ENCODE results near the gene BPIFB4.

Gene BPIFB4

DNA sequence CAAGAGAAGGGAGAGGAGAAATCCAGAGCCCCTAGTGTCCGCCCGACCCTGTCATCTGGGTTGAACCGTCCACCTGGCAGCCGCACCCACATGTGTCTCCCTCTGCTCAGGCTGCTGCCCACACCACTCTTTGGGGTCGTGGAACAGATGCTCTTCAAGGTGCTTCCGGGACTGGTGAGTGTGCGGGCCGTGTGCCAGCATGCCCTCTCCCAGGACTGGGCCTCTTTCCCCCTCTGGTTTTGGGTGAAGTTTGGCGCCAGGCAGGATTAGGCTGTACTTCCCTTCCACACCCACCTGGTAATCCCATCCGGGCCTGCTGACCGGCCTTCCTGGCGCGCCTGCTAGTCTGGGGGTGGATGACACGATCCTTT lies 17.8 kb upstream of the BPIFB4 start:
- DNase-seq (ENCODE audit: low read depth in 3 of 3, low spot score in 1 of 3) = no peak

DNA sequence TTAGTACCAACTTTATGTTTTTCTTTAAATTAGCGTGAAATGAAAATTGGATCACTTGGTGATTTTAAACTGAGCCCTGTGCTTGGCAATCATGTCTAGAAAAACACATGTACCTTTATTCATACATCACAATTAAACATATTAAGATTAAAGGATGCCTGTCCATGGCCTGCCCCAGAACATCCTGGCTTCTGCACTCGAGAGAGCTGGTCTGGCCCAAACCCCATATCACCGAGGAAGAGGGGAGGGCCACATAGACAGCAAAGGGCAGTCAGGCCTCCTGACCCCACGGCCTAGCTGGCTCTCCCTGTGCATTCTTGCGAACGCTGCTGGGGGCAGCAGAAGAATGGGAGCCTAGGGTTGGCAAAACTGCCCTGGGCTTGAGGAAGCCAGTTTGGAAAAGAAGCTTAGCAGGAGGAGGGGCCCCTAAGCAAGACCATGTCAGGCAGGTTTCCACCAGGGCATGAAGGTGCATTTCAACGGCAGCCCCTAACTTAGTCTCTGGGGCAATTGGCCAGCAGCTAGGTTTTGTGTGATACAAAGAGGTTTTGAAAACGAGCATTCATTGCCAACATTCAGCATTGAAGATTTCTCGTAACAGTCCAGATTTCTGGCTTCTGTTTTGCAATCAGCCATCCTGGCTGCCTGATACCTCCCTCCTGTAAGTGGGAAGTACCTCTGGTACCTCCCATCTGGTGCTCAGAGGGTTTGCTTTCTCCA lies 17.2 kb upstream of the BPIFB4 start:
- no peak for DNase-seq (ENCODE audit: low read depth in 3 of 3, low spot score in 1 of 3)

DNA sequence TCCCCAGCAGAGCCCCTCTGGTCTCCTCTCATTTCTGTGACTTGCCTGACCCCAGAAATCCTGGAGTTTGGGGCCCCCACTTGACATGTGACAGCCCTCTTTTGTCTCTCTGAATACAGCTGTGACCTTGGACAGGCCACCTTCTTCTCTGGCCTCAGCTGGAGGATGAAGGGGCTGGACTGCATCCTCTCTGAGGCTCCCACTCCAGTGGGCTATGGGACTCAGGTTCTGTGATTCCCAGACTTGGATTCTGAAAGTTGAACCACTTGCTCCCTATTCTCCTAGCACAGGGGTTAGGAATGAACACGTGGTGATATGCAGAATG lies 16.7 kb upstream of the BPIFB4 start:
- DNase-seq (ENCODE audit: low read depth in 3 of 3, low spot score in 1 of 3) = no peak

DNA sequence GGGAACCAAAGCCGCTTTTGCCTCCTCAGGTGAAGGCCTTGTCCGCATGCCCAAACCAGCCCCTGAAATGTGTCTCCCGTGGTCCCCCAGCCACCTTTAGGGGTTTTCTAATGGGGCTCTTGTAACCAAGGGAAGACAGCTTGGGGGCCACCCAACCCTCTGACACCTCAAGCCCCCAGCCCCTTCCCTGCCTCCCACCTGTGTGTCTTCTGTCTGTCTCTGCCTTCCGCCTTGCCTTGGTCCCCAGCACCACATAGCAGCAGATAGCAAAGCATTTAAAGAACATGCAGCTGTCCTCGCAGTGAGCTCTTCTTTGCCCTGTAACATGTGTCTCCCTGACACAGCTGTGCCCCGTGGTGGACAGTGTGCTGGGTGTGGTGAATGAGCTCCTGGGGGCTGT lies 16.2 kb upstream of the BPIFB4 start:
- DNase-seq (ENCODE audit: low read depth in 3 of 3, low spot score in 1 of 3) = no peak

DNA sequence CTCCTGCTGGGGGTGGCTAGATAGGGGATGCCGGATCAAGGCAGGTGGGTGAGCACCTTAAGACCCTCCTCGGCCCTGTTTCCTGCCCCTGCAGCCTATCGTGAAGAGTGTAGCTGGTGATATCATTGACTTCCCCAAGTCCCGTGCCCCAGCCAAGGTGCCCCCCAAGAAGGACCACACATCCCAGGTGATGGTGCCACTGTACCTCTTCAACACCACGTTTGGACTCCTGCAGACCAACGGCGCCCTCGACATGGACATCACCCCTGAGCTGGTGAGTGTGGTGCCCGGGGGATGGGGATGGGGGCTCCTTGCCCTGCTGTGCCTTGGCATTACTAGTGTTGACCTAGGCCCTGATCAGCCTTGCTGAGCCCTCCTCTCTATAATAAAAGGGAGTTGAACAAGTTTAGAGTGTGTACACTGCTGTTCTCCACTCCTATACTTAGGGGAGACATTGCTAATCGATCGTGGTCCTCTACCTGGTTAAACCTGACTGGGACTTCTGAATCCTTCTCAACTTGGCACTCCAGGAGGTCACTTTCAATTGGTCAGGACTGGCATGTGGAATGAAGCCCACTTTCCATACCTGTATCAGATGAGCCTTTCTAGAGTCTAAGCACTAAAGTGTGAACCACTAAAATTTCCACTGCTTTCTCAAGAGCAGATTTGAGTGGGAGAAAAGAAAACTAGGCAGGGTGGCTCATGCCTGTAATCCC lies 14.7 kb upstream of the BPIFB4 start:
- no peak for DNase-seq (ENCODE audit: low read depth in 3 of 3, low spot score in 1 of 3)

DNA sequence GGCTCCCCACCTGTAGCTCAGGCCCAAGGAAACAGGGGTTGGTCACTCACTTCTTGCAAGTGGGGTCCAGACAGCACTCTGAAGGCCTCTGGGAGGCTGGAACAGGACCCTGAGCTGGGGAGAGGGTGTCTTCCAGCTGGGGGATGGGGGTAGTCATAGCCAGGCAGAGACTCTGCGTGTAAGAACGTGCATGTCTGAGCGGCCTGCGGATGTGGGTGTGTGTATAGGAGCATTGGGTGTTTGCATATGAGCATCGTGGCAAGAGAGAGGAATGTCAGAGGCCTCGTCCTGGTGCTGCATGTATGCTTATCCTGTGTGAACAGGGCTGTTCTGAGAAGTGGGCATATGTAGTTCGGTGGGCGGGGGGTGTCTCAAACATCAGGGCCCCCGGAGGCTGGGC lies 13.7 kb upstream of the BPIFB4 start:
- DNase-seq (ENCODE audit: low read depth in 3 of 3, low spot score in 1 of 3) = no peak

DNA sequence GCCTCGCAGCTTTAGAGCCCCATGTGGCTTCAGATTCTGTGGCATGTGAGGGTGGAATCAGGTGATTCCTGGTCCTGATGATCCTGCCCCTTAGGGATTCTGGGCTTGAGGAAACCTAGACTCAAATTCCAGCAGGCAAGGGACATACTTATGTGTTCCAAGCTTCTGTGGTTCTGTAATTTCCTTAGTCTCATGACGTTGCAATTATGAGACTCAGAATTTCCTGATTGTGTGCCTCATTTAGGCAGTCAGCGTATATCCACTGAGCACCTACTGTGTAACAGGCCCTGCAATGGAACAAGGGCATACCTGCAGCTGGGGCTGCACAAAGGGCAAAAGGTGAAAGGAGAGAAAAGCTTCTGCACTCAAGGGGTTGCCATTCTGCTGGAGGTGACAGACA lies 11.6 kb upstream of the BPIFB4 start:
- no peak for DNase-seq (ENCODE audit: low read depth in 3 of 3, low spot score in 1 of 3)

DNA sequence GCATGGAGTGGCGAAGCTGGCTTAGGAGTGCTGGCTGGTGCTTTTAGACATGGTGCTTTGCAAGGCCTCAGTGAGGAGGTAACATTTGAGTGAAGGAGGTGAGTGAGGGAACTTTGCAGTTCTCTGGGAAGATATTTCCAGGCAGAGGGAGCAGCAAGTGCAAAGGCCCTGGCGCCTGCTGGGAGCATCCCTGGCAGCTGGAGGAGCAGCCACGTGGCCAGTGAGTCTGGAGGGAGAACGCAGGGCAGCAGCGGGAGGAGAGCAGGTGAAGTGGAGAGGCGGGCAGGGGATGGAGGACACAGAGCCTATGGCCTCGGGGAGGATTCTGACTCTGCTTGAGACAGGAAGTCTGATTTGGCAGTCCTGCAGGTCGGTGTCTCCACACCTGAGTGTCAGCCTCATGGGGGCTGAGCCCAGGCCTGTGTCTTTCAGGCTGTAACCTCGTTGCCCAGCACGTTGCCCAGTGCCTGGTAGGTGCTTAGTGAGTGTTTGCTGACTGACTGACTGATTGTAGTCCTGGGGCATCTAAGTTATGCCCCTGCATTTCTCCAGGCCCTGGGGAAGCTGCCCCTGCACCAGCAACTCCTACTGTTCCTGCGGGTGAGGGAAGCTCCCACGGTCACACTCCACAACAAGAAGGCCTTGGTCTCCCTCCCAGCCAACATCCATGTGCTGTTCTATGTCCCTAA lies 11.0 kb upstream of the BPIFB4 start:
- DNase-seq (ENCODE audit: low read depth in 3 of 3, low spot score in 1 of 3) = no peak

DNA sequence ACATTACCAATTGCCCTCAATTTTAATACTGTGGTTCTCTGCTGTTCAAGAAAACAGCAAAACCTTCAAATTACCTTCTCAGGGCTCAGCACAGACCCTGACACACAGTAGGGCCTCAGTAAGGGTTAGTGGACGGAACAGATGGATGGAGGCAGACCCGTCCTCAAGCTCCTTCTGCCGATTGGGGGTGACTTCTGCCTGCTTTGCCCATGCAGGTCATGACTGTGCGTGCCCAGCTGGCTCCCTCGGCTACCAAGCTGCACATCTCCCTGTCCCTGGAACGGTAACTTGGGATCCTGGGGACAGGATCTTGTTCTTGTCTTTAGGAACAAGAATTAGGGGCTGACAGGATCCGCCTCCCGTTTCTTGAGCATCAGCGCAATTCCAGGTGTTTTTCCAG lies 9.8 kb upstream of the BPIFB4 start:
- DNase-seq (ENCODE audit: low read depth in 3 of 3, low spot score in 1 of 3) = no peak

DNA sequence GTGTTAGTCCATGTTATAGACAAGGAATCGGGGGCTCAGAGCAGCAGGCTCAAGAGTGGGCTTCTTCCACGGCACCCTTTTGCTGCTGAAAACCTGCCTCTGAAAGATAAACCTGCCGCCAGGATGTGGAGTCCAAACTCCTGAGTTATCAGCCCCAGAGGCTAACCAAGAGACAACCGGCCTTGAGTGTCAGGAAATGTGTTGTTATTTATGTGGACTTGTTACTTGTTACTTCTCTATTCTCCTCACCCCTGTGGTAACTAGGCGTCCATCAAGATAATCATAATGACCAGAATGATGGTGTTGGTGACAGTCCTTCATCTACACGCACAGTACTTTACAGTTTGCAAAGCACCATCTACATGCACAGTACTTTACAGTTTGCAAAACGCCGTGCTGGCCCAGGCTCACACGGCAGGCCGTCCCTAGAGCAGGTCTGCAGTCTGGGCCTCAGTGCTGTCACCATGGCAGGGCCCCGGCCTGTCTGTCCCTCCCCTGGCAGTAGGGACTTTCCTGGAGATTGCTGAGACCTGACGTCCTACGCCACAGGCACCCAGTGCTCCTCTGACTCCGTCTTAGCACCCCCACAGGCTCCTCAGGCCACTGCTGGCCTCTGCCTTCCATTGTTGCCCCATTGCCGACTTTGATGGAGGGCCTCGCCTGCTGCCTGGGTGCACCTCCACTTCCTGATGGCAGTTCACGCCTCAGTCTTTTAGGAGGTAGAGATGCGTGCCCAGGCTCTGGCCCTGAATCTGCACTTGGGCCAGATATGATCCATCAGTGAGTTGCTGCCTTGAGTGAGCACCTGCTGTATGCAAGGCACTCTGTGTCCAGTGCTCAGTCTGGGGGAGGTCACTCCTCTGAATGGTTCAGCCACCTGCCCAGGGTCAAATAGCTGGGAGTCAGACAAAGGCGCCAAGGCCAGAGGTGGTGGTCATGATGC lies 9.1 kb upstream of the BPIFB4 start:
- no peak for DNase-seq (ENCODE audit: low read depth in 3 of 3, low spot score in 1 of 3)

DNA sequence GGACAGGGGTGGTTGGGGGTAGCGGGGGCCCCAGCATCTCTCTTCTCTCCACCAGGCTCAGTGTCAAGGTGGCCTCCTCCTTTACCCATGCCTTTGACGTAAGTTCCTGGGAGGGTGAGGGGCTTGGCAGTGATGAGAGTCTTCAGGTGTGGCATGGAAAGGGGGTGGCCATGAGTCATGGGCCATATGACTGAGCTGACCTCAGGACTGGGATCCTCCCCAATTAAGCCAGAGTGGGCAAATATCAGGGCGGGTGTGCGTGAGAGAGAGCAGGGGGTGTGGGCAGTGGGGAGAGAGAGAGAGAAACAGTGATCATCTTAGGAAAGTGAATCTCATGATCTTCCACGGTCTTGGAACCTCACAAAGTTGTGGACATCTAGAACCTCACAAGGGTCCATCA lies 8.2 kb upstream of the BPIFB4 start:
- DNase-seq (ENCODE audit: low read depth in 3 of 3, low spot score in 1 of 3) = no peak

DNA sequence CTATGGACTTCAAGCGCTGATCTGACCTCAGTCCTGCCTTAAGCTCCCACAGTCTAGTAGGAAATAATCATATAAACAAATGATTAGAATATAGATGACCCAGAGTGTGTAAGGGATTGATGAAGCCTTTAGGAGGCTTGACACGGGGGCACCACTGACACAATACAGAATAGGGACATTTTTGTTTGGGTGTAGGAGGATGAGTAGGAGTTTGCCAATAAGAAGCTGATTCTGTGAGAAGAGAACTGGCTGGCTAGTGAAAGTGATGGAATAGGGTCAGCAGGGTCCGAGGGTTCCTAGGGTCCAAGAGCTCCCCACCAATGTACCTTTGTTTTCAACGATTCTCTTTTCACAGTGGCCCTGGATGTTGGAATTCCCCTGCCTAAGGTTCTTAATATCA lies 7.1 kb upstream of the BPIFB4 start:
- DNase-seq (ENCODE audit: low read depth in 3 of 3, low spot score in 1 of 3) = no peak

DNA sequence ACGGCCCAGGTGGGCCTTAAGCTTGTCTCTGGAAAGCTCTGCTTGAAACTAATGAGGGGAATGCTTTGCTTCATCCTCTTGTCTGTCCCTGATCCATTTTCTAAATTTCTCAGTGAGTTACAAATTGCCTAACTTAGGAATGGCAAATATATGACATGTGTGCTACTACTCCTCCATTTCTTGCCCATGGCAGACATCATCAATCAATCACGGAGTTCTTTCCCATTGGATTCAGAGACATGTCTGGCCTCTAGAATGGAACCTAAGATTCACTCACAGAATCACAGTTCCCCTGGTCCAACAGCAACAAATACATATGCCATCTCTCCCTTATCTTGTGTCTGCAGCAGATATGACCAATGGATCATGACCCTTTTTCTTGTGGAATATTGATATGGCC lies 6.6 kb upstream of the BPIFB4 start:
- DNase-seq (ENCODE audit: low read depth in 3 of 3, low spot score in 1 of 3) = no peak

DNA sequence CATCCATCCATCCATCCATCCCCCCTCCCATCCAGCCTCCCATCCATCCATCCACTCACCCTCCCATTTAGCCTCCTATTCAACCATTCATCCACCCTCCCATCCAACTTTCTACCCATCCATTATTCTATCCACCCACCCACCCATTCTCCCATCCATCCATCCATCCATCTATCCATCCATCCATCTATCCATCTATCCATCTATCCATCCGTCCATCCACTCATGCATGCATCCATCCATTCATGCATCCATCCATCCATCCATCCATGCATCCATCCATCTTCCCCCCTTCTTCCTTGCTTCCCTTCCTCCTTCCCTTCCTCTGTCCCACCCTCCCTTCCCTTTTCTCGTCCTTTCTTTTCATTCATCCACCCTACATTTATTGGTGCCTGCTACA lies 4.8 kb upstream of the BPIFB4 start:
- no peak for DNase-seq (ENCODE audit: low read depth in 3 of 3, low spot score in 1 of 3)

DNA sequence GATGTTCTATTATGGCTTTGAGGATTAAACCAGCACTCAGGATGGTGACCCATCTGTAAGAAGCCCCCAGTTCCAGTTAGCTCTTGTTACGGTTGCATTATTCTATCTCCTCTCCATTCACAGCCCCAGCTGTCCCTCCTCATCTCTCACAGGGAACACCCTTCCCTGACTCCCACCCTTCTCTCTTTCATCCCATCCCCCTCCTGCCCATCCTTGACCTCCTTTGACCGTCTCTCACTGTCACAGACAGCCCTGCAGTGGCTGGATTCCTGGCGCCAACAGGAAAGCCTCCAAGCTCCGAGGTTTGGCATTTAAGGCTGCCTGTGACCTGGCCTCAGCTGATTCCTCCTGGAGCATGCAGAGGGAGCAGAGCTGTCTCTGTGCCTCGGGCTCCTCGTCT lies 4.2 kb upstream of the BPIFB4 start:
- DNase-seq (ENCODE audit: low read depth in 3 of 3, low spot score in 1 of 3) = no peak

DNA sequence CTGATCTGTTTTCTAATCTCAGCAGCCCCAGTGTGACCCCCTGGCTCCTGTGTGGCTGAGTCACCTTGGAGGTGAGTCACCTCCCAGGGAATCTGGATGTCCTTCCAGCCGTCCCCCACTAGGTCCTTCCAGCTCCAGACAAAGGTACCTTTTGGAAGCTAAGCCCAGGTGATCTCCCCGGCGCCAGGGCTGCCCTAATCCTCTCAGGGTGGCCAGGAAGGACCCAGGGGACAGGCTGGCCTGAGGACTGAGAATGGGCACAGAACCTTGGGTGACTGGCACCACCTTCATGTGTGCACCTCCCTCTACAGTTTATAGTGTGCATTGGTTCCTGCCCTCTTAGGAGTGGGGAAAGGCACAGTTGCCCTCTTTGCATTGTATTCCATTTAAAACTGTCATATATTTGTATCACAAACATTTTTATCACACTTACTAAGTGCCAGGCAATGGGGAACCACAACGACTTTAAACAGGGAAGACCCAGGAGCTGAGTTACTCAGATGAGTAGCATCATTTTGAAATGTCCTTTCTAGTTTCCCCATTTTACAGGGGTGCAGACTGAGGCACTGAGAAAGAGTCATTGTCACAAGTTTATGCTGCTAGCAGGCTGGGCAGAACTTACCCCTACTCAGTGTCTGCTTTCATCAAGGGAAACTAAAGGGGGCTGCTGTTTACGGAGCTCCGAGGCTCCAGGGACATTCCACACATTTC lies 2.6 kb upstream of the BPIFB4 start:
- no peak for DNase-seq (ENCODE audit: low read depth in 3 of 3, low spot score in 1 of 3)

DNA sequence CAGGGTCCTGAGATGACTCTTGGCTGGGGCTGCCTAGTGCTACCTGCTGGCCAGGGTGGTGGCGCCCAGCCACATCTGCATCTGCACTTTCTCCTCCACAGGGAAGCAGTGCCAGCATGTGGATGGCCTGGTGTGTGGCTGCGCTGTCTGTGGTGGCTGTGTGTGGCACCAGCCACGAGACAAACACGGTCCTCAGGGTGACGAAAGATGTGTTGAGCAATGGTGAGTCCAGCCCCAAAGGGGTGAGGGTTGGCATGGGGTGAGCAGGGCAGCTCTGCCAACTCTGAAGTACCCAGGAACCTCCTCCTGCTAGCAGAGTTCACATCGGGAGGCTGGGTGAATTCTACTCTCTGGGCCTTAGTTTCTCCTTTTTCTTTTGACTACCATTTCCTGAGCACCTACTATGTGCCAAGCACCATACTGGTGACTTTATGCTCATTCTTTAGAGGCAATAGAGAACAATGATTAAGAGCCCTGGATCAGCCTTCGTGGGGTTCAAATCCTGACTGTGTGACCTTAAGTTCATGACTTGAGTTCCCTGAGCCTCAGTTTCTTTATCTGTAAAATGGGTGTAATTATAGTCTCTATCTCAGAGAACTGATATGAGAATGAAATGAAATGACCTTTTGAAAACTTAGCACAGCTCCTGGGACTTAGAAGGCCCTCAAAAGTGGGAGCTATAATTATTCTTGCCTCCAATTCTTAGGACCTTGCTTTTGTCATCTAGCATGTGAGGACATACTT lies 2.1 kb downstream of the BPIFB4 start:
- no peak for DNase-seq (ENCODE audit: low read depth in 3 of 3, low spot score in 1 of 3)

DNA sequence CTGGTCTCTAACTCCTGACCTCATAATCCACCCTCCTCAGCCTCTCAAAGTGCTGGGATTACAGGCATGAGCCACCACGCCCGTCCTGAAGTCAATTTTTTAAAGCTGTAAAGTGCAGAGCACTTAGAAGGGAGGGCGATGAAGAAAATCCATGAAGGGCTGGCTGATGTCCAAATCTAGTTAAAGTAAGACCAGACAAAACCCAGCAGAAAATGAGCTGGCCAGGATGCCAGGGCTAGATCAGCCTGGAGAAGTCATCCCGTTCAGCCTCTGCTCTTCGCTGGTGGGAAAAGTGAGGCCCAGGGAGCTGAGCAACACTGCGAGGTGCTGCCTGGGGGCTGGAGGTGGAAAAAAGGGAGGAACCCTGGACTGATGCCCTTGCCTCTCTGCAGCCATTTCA lies 3.1 kb downstream of the BPIFB4 start:
- DNase-seq (ENCODE audit: low read depth in 3 of 3, low spot score in 1 of 3) = no peak

DNA sequence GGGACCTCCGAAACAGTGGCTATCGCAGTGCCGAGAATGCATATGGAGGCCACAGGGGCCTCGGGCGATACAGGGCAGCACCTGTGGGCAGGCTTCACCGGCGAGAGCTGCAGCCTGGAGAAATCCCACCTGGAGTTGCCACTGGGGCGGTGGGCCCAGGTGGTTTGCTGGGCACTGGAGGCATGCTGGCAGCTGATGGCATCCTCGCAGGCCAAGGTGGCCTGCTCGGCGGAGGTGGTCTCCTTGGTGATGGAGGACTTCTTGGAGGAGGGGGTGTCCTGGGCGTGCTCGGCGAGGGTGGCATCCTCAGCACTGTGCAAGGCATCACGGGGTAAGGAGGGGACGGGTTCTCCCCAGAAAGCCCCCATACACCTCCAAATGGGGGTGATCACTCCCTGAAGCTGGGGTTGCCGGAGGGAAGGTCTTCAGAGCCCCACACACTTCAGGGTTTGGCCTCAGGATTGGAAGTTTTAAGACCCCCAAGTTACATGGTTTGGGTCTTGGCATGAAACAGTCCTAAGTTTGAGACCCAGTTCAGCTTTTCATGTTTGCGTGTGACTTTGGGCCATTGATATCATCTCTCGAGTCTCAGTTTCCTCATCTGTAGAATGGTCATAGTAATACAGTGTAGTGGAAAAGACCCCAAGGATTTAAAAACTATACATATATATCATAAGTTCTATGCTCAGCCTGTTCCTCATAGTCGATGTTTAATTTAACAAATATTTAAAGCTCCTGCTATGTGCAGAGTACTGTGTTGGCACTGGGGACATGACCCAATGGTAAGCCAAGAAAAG lies 4.3 kb downstream of the BPIFB4 start:
- no peak for DNase-seq (ENCODE audit: low read depth in 3 of 3, low spot score in 1 of 3)
